ENCODE measurements around the gene CXorf38. TPM values are rescaled to one million over a fixed set of nuclear protein-coding genes. Genes with fewer than 3 reads are reported as not detected.

The CXorf38 gene
- total and polyA plus RNA-seq, 2 of the 8 experiments (the other 6 are each of a cell fraction or from before 2014, with no cell fraction given) = 3.6 to 6.4 TPM

DNA sequence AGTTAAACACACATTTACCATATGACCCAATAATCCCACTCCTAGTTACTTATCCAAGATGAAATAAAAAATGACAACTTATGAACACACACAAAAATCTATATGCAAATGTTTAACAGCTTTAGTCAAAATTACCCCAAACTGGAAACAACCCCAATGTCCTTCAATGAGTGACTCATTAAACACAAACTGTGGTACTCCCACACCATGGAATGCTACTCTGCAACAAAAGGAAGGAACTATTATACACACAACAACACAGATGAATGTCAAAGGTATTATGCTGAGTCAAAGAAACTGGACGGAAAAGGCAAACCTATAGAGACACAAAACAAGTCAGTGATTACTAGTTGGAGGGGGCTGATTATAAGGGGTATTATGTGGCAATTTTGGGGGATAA is 47.4 kb upstream of the CXorf38 start:
- no peak for FAIRE-seq
- H2BK15ac ChIP-seq (ENCODE audit: low read length) = no peak overlapping the region
- peaks cover 0 to 3% of the 10 kb centered on the region in 2 experiments; a peak in 1 of 4 replicates for H3K79me2 ChIP-seq (ENCODE audit: control insufficient read depth in 1 of 2, insufficient read depth in 2 of 2, low read length in 2 of 2)
- H3K23me2 ChIP-seq (ENCODE audit: low read depth, low read length) = no peaks in the 10 kb centered on the region
- no peak overlapping the region for H4K8ac ChIP-seq (ENCODE audit: extremely low read depth, insufficient read depth, low read length)
- no peak overlapping the region for H2BK5ac ChIP-seq (ENCODE audit: low read depth, low read length)
- no peak overlapping the region for H3K18ac ChIP-seq (ENCODE audit: extremely low read depth, low read length)
- H3K14ac ChIP-seq (ENCODE audit: insufficient read length) = no peak overlapping the region
- H4K91ac ChIP-seq (replicated peaks; ENCODE audit: insufficient read length, low read length) = no peak overlapping the region
- H4K20me1 ChIP-seq (replicated peaks in 1 of 2; ENCODE audit: control insufficient read depth in 1 of 2, insufficient read depth in 2 of 2, low read length in 2 of 2) = peaks cover 0 to 1% of the 10 kb centered on the region in 2 experiments
- WGBS, 2 experiments (ENCODE audit: extremely low coverage in 1 of 2, insufficient coverage in 1 of 2, insufficient read length in 1 of 2, insufficient replicate concordance in 2 of 2, low coverage in 1 of 2, low lambda C conversion rate in 2 of 2, missing lambda C conversion rate in 1 of 2) = 80% methylated on average over 1 of the region's 1 CpG; no CpG with 5 or more reads in 1 of the 2 experiments
- H3K9ac ChIP-seq (replicated peaks in 1 of 4; ENCODE audit: extremely low read depth in 1 of 4, low read depth in 3 of 4, low read length in 3 of 4) = no peak overlapping the region
- H3K27me3 ChIP-seq (replicated peaks in 1 of 4; ENCODE audit: control insufficient read depth in 3 of 4, extremely low read depth in 1 of 4, insufficient read depth in 3 of 4, low read length in 3 of 4) = no peaks in the 10 kb centered on the region
- H3K4ac ChIP-seq (replicated peaks; ENCODE audit: insufficient read length, low read depth, low read length) = no peak overlapping the region
- H2BK12ac ChIP-seq (ENCODE audit: low read depth, low read length) = no peak overlapping the region
- H3K27ac ChIP-seq (ENCODE audit: low read depth, low read length) = no peak overlapping the region
- no peak overlapping the region for H2BK20ac ChIP-seq (ENCODE audit: low read length)
- no peak overlapping the region for H3K4me3 ChIP-seq (ENCODE audit: extremely low read depth in 1 of 4, insufficient read depth in 2 of 4, low read depth in 3 of 4, low read length in 4 of 4)
- no peak overlapping the region for H2BK120ac ChIP-seq (replicated peaks; ENCODE audit: low read depth, low read length)
- CTCF ChIA-PET (ENCODE audit: partially characterized antibody) = no interaction called here
- H3K4me1 ChIP-seq (replicated peaks in 1 of 4; ENCODE audit: control insufficient read depth in 3 of 4, insufficient read depth in 4 of 4, low read length in 3 of 4) = peaks cover 0 to 3% (median 0%) of the 10 kb centered on the region in 4 experiments; a peak in 1 of 7 replicates
- H2AK5ac ChIP-seq (ENCODE audit: low read depth, low read length) = no peak overlapping the region
- no peak overlapping the region for H3K4me2 ChIP-seq (ENCODE audit: insufficient read depth in 1 of 2, low read depth in 2 of 2, low read length in 2 of 2)
- H3K23ac ChIP-seq (ENCODE audit: insufficient read length) = no peak overlapping the region
- DNase-seq (ENCODE audit: low read depth in 1 of 2, low spot score in 2 of 2) = no peak
- POLR2A ChIA-PET (ENCODE audit: partially characterized antibody) = no interaction called here
- no peak overlapping the region for H4K5ac ChIP-seq (ENCODE audit: insufficient read length, low read depth, low read length)
- H3K36me3 ChIP-seq (ENCODE audit: control insufficient read depth in 2 of 4, insufficient read depth in 4 of 4, low read length in 3 of 4) = peaks cover 4 to 77% (median 37%) of the 10 kb centered on the region in 4 experiments
- TF ChIP-seq PHF8 (conservative IDR thresholded peaks at IDR 0.05; ENCODE audit: low read depth, low read length) = no peak
- TF ChIP-seq BACH1 (IDR thresholded peaks at IDR 0.05; ENCODE audit: low read length) = no peak
- TF ChIP-seq, protein P1, sequence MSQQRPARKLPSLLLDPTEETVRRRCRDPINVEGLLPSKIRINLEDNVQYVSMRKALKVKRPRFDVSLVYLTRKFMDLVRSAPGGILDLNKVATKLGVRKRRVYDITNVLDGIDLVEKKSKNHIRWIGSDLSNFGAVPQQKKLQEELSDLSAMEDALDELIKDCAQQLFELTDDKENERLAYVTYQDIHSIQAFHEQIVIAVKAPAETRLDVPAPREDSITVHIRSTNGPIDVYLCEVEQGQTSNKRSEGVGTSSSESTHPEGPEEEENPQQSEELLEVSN (IDR thresholded peaks at IDR 0.05) = no peak
- no peak for TF ChIP-seq POU5F1 (IDR thresholded peaks at IDR 0.05; ENCODE audit: low read depth, low read length)
- TF ChIP-seq POLR2A (IDR thresholded peaks at IDR 0.05; ENCODE audit: control extremely low read depth in 1 of 2, low read depth in 2 of 2, low read length in 2 of 2) = no peak
- no peak for TF ChIP-seq CBX8 (IDR thresholded peaks at IDR 0.05; ENCODE audit: borderline replicate concordance, low read depth, low read length)
- TF ChIP-seq SIRT6 (IDR thresholded peaks at IDR 0.05; ENCODE audit: low read length) = no peak
- no peak for TF ChIP-seq SIN3A (conservative IDR thresholded peaks at IDR 0.05 in 1 of 2, IDR thresholded peaks at IDR 0.05 in 1 of 2; ENCODE audit: low read depth in 1 of 2, low read length in 2 of 2)
- no peak for TF ChIP-seq CEBPB (IDR thresholded peaks at IDR 0.05; ENCODE audit: low read depth, low read length)
- TF ChIP-seq SP2 (IDR thresholded peaks at IDR 0.05; ENCODE audit: low read length) = no peak
- no peak for TF ChIP-seq RFX5 (IDR thresholded peaks at IDR 0.05; ENCODE audit: borderline replicate concordance, low read depth, low read length)
- no peaks in the 10 kb centered on the region for H3K79me1 ChIP-seq (ENCODE audit: low read depth, low read length)
- H2AFZ ChIP-seq (ENCODE audit: low read length) = no peak overlapping the region
- H3K9me3 ChIP-seq (ENCODE audit: insufficient read depth in 2 of 2, low read depth in 1 of 2, low read length in 1 of 2) = no peaks in the 10 kb centered on the region
- no peak overlapping the region for H3K56ac ChIP-seq (replicated peaks; ENCODE audit: insufficient read length, low read depth, low read length)

All from H1 (cell line).